ENCODE data around the gene TTLL11. TPM values are rescaled to one million over a fixed set of nuclear protein-coding genes. Genes with fewer than 3 reads are reported as not detected.

Gene TTLL11
- total RNA-seq, 1 donor from 2014 or later, result 43.7 TPM

GRCh38 chr9:121849554-121849953 lies 243.6 kb downstream of the TTLL11 start:
- no peak for DNase-seq

- no peak for DNase-seq
Observed at GRCh38 chr9:121844562-121844961, 248.5 kb downstream of the TTLL11 start.

DNA sequence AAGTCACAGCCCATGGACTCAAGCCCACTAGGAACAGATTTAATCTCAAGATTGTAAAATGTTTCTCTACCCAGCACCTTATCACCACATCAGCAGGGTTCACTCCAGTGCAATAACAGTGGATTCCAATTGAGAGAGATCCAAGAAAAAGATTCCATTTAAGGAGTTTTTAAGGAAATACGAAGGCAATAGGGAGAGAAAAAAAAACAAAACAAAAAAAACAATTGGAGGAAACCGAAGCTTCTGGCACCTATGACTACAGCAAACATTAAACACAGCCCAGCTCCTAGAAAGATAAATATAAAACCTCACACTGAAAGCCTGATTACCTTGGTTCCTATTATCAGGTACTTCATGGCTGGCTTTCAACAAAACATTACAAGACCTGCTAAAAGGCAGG lies 249.0 kb downstream of the TTLL11 start:
- DNase-seq, result no peak

DNA sequence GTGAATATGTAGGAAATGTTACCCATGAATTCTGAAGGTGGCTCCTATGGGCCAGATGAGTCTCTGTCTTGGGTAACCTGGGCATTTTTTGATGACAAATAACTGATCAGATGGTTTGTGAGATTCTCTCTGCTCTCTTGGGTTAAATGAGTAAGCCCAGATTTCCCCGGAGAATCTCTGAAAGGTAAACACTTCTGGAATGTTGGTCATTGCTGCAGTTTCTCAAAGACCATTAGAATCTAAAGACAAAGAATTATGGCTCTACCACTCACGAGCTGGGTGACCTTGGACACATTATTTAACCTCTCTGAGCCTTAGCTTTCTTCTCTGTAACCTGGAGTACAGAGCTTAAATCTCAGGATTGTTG lies 250.5 kb downstream of the TTLL11 start:
- DNase-seq, result no peak

DNA sequence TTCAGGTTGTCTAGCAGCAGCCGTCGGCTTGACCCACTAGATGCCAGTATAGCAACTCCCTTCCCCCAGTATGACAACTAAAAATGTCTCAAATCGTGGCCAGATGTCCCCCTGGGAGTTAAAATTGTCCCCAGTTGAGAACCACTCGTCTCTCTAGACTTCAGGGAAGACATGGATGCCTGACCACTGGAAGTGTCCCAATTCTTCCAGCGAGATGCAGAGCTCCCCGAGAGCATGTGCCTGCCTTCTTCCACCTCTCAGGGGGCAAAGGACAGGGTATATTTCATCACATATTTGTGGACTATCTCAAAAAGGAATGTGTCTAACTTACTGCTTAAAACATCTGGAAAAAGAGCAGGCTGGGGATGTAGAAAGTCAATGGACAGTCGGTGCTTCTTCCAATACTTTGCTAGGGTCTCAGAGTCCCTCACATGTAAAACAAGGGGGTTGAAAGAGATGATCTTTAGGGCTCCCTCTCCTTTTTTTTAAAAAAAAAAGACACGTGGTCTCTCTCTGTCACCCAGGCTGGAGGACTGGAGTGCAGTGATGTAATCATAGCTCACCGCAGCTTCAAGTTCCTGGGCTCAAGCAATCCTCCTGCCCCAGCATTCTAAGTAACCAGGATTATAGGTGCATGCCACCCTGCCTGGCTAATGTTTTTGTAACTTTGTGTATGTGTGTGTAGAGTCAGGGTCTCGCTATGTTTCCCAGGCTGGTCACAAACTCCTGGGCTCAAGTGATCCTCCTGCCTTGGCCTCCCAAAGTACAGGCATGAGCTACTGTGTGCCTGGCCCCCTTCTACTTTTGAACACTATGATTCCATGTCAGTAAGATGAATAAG lies 251.1 kb downstream of the TTLL11 start:
- no peak for DNase-seq

DNA sequence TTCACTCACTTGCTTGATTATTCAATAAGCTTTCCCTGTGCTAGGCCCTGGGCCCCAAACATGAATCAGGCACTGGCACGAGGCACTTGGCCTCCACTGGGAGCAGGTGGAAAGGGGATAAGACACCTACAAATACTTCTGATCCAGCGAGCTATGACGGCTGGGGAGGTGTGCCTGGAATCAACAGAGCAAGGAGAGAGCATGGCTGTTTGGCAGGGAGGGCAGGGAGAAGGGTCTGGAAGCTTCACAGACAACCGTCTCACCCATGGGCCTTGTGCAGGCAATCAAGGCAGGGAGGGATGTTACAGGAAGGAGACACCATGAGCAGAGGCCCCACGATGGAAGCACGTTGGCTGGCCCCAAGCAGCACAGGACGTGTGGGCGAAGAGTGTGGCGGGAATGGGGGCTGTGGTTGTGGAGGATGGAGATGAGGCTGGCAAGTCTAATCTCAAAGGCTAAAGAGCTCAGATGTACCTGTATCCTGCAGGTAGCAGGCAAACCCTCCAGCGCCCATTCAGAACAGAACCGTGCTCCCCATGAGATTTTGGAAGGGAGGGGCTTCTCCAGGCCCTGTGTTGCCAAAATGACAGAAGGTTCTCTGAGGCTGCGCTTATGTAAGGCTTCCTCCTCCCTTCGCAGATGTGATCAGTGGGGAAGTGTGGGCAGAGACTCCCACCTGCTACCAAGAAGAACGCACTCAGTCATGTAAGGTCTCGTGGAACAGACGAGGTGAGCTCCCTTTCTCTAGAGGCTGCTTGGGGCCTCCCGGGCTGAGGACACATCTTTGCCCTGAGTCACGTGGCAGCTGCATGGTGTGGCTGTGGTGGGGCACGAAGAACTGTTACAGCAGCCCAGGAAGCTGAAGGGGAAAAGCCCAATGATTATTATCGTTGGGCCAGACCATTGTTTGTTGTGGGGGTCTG lies 252.0 kb downstream of the TTLL11 start:
- DNase-seq, result no peak

- DNase-seq, result no peak
Observed at GRCh38 chr9:121839726-121840500, 253.2 kb downstream of the TTLL11 start.

DNA sequence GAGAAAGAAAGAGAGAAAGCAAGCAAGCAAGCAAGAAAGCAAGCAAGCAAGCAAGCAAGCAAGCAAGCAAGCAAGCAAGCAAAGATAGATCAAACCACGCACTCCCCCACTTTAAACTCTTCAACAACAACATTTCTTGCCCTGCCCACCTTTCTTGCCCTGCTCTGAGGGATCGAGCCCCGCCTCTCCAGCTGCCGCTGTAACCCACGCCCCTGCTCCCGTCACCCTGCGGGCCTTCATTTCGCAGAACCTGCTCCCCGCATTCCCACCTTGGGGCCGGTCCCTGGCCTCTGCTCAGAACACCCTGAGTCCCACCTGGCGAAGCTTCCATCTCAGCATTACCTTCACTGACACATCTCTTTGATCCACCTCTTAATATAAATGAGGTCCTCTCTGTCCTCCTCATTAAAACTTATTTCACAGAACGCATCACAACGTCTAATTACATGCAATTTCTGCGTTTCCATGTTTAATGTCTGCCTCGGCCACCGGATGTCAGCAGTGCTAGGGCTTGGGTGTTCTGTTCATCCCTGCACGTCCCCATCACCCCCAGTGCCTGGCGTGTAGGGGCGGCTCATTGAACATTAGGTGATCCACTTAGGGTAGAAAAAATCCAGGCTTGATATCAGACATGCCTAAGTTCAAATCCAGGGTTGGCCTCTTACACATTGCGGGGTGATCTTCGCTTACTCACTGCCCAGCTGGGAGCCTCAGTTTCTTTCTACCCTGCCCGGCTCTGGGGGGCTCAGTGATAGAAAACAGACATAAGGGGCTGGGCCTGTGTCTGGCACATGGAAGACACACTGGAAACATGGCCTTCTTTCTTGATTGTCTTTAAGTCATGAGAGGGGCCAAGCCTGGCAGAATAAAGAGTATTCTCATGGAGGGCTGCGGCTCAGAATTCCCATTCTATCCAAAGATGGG lies 254.1 kb downstream of the TTLL11 start:
- no peak for DNase-seq

DNA sequence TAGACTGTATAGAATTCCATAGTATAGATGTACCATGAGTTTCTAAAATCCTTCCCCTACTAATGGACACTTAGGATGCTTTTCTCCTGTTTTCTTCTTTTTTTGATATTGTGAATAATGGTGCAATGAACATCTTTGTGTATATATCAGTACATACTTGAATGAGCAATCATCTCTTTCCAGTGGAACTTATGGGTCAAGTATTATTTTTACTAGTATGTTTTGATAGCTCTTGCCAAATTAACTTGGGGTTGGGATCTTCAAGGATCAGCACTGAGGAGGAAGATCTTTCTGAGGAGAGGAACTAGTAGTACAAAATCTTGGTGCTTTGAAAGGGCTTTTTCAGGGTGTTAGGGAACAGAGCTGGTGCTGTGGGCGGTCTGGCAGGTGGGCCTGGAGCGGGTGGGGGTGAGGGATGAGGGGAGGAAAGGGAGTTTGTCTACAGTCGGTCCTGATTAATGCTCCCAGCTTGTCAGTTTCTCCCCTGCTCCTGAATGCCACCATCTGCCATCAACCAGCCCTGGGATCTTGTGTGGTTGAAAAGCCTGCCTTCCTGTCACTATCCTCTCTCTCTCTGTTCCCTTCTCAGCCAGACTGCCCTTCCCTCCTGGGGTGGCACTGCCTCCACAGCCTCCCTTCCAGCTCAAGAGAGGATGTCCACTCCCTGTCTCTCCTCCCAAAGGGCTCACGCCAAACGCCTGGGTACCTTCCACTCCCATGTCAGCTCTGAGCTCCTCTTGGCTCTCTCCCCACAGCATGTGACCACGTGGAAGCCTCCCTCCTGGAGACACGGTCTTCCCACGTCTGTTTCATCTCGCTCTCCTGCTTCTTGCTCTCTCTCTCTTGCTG lies 255.8 kb downstream of the TTLL11 start:
- peak; percentile 48 for DNase-seq

- no peak for DNase-seq
Observed at GRCh38 chr9:121836366-121836885, 256.7 kb downstream of the TTLL11 start.

DNA sequence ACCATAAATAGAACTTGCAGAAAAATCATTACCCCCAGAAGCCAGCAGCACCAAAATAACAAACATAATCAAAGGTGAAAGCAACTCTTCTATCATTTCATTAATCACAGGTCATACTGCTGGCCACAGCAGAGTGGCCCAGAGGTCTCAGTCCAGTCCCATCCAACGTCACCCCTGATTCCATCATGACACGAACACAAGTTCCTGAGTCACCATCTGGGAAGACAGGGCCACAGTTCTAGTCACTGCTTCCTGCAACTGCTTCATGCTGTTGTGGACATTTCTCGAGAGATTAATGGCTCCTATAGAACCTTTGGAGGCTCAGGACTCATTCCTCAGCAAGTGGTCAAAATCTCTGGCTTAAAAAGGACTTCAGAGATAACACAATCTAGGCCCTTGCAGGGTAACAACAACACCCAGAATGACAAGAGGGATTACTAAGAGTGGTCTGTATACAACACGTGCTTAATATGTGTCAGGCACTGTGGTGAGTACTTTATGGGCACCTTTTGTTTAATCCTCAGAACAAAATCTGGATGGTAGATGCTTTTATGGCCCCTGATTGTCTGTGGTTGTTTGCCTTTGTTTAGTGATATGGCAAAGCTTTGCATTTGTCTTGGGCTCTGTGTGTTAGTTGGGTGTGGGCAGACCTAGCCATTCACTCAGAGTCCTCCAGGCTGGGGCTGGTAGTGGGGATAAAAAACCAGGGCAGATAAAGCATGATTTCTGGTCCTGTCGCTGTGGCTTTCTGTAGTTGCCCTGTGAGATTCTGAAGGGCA lies 257.3 kb downstream of the TTLL11 start:
- no peak for DNase-seq

DNA sequence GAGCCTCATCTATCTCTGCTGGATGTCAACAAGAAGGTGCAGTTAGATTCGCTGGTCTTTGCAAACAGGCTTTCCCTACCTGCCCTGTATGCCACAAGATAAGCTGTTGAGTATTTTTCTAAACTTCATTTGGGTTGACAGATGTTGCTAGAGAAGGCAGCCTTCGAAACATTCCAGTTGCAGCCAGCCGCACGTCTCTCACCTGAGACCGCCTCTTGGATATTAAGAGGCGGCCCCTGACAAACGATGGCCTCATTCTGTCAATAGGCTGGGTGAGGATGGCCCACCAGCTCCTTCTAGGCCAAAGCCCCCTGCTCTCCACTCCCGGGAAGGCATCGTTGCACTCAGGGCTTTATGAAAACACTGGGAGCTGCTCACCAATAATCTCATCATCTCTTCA lies 260.0 kb downstream of the TTLL11 start:
- DNase-seq, result no peak

- no peak for DNase-seq
Observed at GRCh38 chr9:121831869-121832268, 261.2 kb downstream of the TTLL11 start.

DNA sequence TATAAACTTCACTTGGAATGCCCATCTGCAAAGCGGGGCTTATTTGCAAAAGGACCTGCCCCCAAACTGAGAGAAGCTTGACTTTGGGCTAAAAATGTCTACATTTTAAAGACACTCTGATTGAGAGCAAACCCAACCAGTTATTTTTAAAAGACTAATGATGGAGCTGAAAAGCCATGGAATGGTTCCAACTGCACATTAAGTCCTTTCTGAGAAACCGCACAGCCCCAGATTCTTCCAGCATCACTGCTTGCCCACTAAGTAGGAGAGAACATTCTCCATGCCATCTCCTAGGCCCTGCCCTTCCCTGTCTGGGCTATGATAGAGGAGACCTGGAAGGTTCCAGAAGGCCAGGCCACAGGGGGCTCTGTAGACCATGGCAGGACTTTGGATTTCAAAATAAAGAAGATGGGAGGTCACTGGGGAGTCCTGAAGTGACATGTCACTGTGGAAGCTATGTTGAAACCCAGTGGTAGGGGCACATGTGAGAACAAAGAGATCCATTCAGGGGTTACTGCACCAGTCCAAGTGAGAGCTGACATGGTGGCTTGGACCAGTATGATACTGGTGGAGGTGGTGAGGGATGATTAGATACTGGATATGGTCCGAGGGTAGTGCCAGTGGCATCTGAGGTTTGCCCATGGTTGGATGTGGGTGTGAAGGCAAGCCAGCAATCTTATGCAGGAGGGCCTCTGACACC lies 262.5 kb downstream of the TTLL11 start:
- no peak for DNase-seq

GRCh38 chr9:121827251-121827967 lies 265.7 kb downstream of the TTLL11 start:
- no peak for DNase-seq

- DNase-seq, result no peak
Observed at GRCh38 chr9:121826711-121827110, 266.4 kb downstream of the TTLL11 start.

DNA sequence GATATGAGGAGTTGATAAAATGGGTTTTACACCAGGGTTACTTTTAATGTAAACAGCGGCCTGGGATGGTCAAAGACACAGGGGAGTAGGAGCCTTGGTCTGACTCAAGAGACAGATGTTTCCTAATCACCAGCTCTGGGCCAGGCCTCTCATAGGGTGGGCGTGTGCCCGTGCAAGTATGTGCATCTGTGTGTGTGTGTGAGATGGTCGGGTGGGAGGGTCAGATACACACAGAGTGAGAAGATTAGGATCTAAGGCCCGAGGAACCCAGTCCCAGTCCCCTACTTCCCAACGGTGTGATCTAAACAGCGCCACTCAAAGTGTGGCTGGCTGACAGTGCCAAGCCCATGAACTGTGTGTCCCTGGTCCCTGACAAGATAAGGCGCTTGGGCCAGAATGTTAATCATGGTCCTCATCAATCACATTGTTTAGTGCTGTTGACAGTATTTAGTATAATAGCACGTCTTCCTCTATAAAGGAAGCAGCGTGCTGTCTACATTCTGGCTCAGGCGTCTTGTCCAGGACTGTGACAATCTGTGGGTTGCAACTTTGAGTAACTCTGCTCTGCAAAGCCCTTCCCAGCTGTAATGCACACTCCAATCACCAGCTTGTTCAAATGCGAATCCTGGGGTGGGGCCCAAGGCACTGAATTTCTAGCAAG lies 267.9 kb downstream of the TTLL11 start:
- DNase-seq, result no peak

Measured in tongue (tissue), 2 donors.